Measurements from ENCODE around the gene VSTM4. TPM values are rescaled to one million over a fixed set of nuclear protein-coding genes. Genes with fewer than 3 reads are reported as not detected.

Gene VSTM4
- total RNA-seq, 1 experiment from 2014 or later: not detected

DNA sequence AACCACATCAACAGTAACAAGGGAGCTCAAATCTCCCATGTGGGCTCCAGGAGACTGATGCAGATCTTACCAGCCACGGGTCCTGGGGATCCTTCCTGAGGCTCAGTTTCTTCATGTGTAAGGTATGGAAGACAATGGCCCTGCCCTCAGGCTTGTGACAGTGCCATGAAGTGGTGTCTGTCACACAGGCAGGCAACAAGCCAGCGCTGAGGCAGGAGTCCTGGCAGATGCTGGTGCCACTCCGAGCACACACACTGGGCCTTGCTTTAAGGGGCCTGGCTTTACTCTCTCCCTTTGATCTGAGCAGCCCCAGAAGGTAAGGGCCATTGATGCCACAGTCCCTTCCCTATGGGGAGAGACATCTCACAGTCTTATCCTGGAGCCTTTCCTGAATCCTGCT, 147.3 kb downstream of the VSTM4 start:
- no peak for TF ChIP-seq EZH2 (IDR thresholded peaks at IDR 0.05; ENCODE audit: low read depth)
- TF ChIP-seq, protein P1, sequence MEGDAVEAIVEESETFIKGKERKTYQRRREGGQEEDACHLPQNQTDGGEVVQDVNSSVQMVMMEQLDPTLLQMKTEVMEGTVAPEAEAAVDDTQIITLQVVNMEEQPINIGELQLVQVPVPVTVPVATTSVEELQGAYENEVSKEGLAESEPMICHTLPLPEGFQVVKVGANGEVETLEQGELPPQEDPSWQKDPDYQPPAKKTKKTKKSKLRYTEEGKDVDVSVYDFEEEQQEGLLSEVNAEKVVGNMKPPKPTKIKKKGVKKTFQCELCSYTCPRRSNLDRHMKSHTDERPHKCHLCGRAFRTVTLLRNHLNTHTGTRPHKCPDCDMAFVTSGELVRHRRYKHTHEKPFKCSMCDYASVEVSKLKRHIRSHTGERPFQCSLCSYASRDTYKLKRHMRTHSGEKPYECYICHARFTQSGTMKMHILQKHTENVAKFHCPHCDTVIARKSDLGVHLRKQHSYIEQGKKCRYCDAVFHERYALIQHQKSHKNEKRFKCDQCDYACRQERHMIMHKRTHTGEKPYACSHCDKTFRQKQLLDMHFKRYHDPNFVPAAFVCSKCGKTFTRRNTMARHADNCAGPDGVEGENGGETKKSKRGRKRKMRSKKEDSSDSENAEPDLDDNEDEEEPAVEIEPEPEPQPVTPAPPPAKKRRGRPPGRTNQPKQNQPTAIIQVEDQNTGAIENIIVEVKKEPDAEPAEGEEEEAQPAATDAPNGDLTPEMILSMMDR (conservative IDR thresholded peaks at IDR 0.05): no peak
- ChIA-PET CTCF (no interaction called here), POLR2A (ENCODE audit: unreplicated experiment) (no interaction called here)
- intact Hi-C loops (cut with micrococcal nuclease; ENCODE audit: unreplicated experiment): no loop called here
- Histone ChIP-seq H3K27me3 (ENCODE audit: insufficient read depth, low read depth) (peaks cover 31% of the 10 kb centered on the region), H3K79me2 (ENCODE audit: low read depth) (no peaks in the 10 kb centered on the region), H3K9me3 (ENCODE audit: insufficient read depth, low read depth) (no peaks in the 10 kb centered on the region), H3K36me3 (ENCODE audit: low read depth) (no peaks in the 10 kb centered on the region), H3K27ac (no peak overlapping the region), H2AFZ (no peak overlapping the region), H3K4me1 (replicated peaks; ENCODE audit: insufficient read depth) (no peaks in the 10 kb centered on the region), H3K4me2 (no peak overlapping the region), H3K4me3 (no peak overlapping the region), H4K20me1 (ENCODE audit: insufficient read depth) (peaks cover 3% of the 10 kb centered on the region; the same call in 1 of the 2 replicates), H3F3A (ENCODE audit: insufficient read depth, low read depth) (no peaks in the 10 kb centered on the region), H3K9me2 (ENCODE audit: insufficient read depth) (no peaks in the 10 kb centered on the region)
- DNase-seq: no peak
- no TSS peak for BruUV-seq (replicated peaks)

- H4K20me1 ChIP-seq (ENCODE audit: insufficient read depth): peaks cover 3% of the 10 kb centered on the region; the same call in 1 of the 2 replicates
- no peak overlapping the region for H3K27ac ChIP-seq
- H3K9me2 ChIP-seq (ENCODE audit: insufficient read depth): no peaks in the 10 kb centered on the region
- ChIA-PET CTCF (no interaction called here), POLR2A (ENCODE audit: unreplicated experiment) (no interaction called here)
- TF ChIP-seq EZH2 (IDR thresholded peaks at IDR 0.05; ENCODE audit: low read depth): no peak
- TF ChIP-seq, protein P1 (conservative IDR thresholded peaks at IDR 0.05): no peak
- no peak overlapping the region for H2AFZ ChIP-seq
- H3K4me2 ChIP-seq: no peak overlapping the region
- intact Hi-C loops (cut with micrococcal nuclease; ENCODE audit: unreplicated experiment): no loop called here
- no peaks in the 10 kb centered on the region for H3K4me1 ChIP-seq (replicated peaks; ENCODE audit: insufficient read depth)
- DNase-seq: no peak
- no peaks in the 10 kb centered on the region for H3F3A ChIP-seq (ENCODE audit: insufficient read depth, low read depth)
- H3K79me2 ChIP-seq (ENCODE audit: low read depth): no peaks in the 10 kb centered on the region
- H3K27me3 ChIP-seq (ENCODE audit: insufficient read depth, low read depth): peaks cover 14% of the 10 kb centered on the region
- BruUV-seq (replicated peaks): no TSS peak
- no peak overlapping the region for H3K4me3 ChIP-seq
- no peaks in the 10 kb centered on the region for H3K9me3 ChIP-seq (ENCODE audit: insufficient read depth, low read depth)
- H3K36me3 ChIP-seq (ENCODE audit: low read depth): no peaks in the 10 kb centered on the region
These were observed 149.9 kb downstream of the VSTM4 start for GRCh38 chr10:48965460-48965859.

Small RNA genes lying within 50 kb of the gene (microRNA-seq; reads per million reads assigned to microRNA genes)
- gene MIR4294 (ENCODE audit: borderline number of aligned reads, borderline replicate concordance): not detected

Other genes starting within 250 kb of the VSTM4 start
- not detected in 2 replicates for gene LRRC18, start 175.7 kb downstream of the VSTM4 start, total RNA-seq (2021)
- not detected in 2 replicates for gene FAM170B, start 18.5 kb upstream of the VSTM4 start, total RNA-seq (2021)
- 0.26 and 2.2 TPM in 2 replicates for gene TMEM273, start 72.9 kb upstream of the VSTM4 start, total RNA-seq (2021)
- gene C10orf71, start 183.6 kb upstream of the VSTM4 start, total RNA-seq (2021): not detected in 2 replicates

All from PC-9 (cell line).